ENCODE results near the gene MT1HL1. TPM values are rescaled to one million over a fixed set of nuclear protein-coding genes. Genes with fewer than 3 reads are reported as not detected.

MT1HL1 gene
- total RNA-seq, 1 experiment from 2014 or later: not detected

DNA sequence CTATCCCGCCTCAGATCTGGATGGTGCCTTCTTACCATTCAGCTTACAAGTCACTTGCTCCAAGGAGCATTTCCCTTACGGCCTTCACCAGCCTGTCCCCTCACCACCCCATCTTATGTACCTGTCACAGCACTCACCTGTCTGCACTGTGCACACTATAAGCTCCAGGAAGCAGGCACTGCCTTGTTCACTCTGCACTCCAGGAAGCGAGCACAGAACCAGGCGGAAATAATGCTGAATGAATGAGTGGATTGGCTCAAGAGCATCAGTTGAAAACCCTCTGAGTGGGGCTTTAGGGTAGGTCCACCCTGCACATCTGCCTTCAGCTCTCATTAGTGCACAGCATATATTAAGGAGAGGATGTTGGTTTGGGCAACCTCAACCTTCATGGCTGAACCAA, 28.8 kb upstream of the MT1HL1 start:
- H3K4me1 Mint-ChIP-seq: peaks cover 36% of the 10 kb centered on the region
- H3K4me3 Mint-ChIP-seq: no peak overlapping the region
- TF ChIP-seq ZNF232 (CRISPR knock-in tag; IDR thresholded peaks at IDR 0.05) (no peak), ZNF416 (CRISPR knock-in tag; IDR thresholded peaks at IDR 0.05) (no peak), TCF7 (CRISPR knock-in tag; IDR thresholded peaks at IDR 0.05; ENCODE audit: low read depth) (no peak), ZNF121 (CRISPR knock-in tag; IDR thresholded peaks at IDR 0.05) (no peak), TEAD4 (CRISPR knock-in tag; IDR thresholded peaks at IDR 0.05) (no peak), SOX15 (CRISPR knock-in tag; IDR thresholded peaks at IDR 0.05) (no peak), CBFB (CRISPR knock-in tag; IDR thresholded peaks at IDR 0.05; ENCODE audit: low read depth) (no peak), EMX1 (CRISPR knock-in tag; IDR thresholded peaks at IDR 0.05) (no peak), GABPB1 (CRISPR knock-in tag; IDR thresholded peaks at IDR 0.05) (no peak), NR3C1 (CRISPR knock-in tag; conservative IDR thresholded peaks at IDR 0.05; ENCODE audit: low read depth) (no peak), SMAD3 (CRISPR knock-in tag; IDR thresholded peaks at IDR 0.05; ENCODE audit: borderline replicate concordance) (no peak)
- TF ChIP-seq, protein P1, sequence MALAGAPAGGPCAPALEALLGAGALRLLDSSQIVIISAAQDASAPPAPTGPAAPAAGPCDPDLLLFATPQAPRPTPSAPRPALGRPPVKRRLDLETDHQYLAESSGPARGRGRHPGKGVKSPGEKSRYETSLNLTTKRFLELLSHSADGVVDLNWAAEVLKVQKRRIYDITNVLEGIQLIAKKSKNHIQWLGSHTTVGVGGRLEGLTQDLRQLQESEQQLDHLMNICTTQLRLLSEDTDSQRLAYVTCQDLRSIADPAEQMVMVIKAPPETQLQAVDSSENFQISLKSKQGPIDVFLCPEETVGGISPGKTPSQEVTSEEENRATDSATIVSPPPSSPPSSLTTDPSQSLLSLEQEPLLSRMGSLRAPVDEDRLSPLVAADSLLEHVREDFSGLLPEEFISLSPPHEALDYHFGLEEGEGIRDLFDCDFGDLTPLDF (CRISPR knock-in tag; IDR thresholded peaks at IDR 0.05): no peak
- TF ChIP-seq, protein P2, sequence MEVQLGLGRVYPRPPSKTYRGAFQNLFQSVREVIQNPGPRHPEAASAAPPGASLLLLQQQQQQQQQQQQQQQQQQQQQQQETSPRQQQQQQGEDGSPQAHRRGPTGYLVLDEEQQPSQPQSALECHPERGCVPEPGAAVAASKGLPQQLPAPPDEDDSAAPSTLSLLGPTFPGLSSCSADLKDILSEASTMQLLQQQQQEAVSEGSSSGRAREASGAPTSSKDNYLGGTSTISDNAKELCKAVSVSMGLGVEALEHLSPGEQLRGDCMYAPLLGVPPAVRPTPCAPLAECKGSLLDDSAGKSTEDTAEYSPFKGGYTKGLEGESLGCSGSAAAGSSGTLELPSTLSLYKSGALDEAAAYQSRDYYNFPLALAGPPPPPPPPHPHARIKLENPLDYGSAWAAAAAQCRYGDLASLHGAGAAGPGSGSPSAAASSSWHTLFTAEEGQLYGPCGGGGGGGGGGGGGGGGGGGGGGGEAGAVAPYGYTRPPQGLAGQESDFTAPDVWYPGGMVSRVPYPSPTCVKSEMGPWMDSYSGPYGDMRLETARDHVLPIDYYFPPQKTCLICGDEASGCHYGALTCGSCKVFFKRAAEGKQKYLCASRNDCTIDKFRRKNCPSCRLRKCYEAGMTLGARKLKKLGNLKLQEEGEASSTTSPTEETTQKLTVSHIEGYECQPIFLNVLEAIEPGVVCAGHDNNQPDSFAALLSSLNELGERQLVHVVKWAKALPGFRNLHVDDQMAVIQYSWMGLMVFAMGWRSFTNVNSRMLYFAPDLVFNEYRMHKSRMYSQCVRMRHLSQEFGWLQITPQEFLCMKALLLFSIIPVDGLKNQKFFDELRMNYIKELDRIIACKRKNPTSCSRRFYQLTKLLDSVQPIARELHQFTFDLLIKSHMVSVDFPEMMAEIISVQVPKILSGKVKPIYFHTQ (CRISPR knock-in tag; IDR thresholded peaks at IDR 0.05): no peak
- TF ChIP-seq, protein P3, sequence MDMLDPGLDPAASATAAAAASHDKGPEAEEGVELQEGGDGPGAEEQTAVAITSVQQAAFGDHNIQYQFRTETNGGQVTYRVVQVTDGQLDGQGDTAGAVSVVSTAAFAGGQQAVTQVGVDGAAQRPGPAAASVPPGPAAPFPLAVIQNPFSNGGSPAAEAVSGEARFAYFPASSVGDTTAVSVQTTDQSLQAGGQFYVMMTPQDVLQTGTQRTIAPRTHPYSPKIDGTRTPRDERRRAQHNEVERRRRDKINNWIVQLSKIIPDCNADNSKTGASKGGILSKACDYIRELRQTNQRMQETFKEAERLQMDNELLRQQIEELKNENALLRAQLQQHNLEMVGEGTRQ (CRISPR knock-in tag; IDR thresholded peaks at IDR 0.05): no peak
- TF ChIP-seq, protein P4, sequence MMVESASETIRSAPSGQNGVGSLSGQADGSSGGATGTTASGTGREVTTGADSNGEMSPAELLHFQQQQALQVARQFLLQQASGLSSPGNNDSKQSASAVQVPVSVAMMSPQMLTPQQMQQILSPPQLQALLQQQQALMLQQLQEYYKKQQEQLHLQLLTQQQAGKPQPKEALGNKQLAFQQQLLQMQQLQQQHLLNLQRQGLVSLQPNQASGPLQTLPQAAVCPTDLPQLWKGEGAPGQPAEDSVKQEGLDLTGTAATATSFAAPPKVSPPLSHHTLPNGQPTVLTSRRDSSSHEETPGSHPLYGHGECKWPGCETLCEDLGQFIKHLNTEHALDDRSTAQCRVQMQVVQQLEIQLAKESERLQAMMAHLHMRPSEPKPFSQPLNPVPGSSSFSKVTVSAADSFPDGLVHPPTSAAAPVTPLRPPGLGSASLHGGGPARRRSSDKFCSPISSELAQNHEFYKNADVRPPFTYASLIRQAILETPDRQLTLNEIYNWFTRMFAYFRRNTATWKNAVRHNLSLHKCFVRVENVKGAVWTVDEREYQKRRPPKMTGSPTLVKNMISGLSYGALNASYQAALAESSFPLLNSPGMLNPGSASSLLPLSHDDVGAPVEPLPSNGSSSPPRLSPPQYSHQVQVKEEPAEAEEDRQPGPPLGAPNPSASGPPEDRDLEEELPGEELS (CRISPR knock-in tag; IDR thresholded peaks at IDR 0.05): no peak
- no peak overlapping the region for H3K27ac Mint-ChIP-seq
- ChIA-PET CTCF (interaction anchor here (2.3 kb wide), 1 partner anchor 9 kb away, joined by 16 read pairs; the partner anchor contains the start of gene RYR2), POLR2A (interaction anchor here (1.0 kb wide), 1 partner anchor 10 kb away, joined by 3 read pairs; no protein-coding TSS in a partner anchor)
- DNase-seq (ENCODE audit: low spot score): no peak
- no peaks in the 10 kb centered on the region for H3K36me3 Mint-ChIP-seq
- H3K27me3 Mint-ChIP-seq (ENCODE audit: low read depth): no peaks in the 10 kb centered on the region; the same call in 1 of the 2 replicates
- no peak for ATAC-seq
- H3K9me3 Mint-ChIP-seq: no peaks in the 10 kb centered on the region

DNA sequence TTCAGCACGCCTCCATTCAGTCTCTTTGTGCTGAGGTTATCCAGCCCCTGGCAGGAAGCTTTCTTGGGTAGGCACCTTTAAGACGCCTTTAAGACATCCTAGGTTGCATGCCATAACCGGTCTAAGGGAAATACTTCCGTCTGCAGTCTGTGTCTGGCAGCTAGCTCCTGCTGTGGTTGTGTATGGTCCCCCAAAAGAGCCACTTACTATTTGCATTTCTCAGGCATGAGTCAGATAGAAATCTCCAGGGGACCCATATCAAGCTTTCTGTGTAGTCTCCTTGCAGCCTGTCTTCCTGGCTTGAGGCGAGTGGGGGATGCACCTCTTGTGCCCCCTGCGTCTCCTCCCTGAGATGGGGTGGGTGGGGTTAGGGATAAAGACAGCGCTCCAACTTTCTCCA, 27.8 kb upstream of the MT1HL1 start:
- POLR2A ChIA-PET: interaction anchor here (0.5 kb wide), 1 partner anchor 547 kb away, joined by 3 read pairs; no protein-coding TSS in a partner anchor
- DNase-seq (ENCODE audit: low spot score): no peak
- TF ChIP-seq SMAD3 (CRISPR knock-in tag; IDR thresholded peaks at IDR 0.05; ENCODE audit: borderline replicate concordance) (no peak), FOXJ3 (CRISPR knock-in tag; IDR thresholded peaks at IDR 0.05; ENCODE audit: borderline replicate concordance) (no peak), ESRRA (CRISPR knock-in tag; IDR thresholded peaks at IDR 0.05; ENCODE audit: borderline replicate concordance) (no peak), MXD4 (CRISPR knock-in tag; IDR thresholded peaks at IDR 0.05; ENCODE audit: borderline replicate concordance) (no peak), HMGA2 (CRISPR knock-in tag; IDR thresholded peaks at IDR 0.05) (no peak), ZNF423 (CRISPR knock-in tag; IDR thresholded peaks at IDR 0.05) (peak; percentile 44; the same call in 1 of the 2 replicates), JUN (CRISPR knock-in tag; IDR thresholded peaks at IDR 0.05) (0 out of 2 replicates have a peak, but pooled peaks have one; percentile 52), ZNF671 (CRISPR knock-in tag; IDR thresholded peaks at IDR 0.05) (no peak)
- TF ChIP-seq, protein P5, sequence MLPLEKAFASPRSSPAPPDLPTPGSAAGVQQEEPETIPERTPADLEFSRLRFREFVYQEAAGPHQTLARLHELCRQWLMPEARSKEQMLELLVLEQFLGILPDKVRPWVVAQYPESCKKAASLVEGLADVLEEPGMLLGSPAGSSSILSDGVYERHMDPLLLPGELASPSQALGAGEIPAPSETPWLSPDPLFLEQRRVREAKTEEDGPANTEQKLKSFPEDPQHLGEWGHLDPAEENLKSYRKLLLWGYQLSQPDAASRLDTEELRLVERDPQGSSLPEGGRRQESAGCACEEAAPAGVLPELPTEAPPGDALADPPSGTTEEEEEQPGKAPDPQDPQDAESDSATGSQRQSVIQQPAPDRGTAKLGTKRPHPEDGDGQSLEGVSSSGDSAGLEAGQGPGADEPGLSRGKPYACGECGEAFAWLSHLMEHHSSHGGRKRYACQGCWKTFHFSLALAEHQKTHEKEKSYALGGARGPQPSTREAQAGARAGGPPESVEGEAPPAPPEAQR (CRISPR knock-in tag; IDR thresholded peaks at IDR 0.05): no peak
- TF ChIP-seq, protein P6, sequence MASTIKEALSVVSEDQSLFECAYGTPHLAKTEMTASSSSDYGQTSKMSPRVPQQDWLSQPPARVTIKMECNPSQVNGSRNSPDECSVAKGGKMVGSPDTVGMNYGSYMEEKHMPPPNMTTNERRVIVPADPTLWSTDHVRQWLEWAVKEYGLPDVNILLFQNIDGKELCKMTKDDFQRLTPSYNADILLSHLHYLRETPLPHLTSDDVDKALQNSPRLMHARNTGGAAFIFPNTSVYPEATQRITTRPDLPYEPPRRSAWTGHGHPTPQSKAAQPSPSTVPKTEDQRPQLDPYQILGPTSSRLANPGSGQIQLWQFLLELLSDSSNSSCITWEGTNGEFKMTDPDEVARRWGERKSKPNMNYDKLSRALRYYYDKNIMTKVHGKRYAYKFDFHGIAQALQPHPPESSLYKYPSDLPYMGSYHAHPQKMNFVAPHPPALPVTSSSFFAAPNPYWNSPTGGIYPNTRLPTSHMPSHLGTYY (CRISPR knock-in tag; IDR thresholded peaks at IDR 0.05): no peak
- TF ChIP-seq, protein P7, sequence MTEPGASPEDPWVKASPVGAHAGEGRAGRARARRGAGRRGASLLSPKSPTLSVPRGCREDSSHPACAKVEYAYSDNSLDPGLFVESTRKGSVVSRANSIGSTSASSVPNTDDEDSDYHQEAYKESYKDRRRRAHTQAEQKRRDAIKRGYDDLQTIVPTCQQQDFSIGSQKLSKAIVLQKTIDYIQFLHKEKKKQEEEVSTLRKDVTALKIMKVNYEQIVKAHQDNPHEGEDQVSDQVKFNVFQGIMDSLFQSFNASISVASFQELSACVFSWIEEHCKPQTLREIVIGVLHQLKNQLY (CRISPR knock-in tag; IDR thresholded peaks at IDR 0.05): no peak

More for the DNA sequence above, 27.8 kb upstream of the MT1HL1 start:
- Mint-ChIP-seq H3K4me1 (peaks cover 44% of the 10 kb centered on the region), H3K27me3 (ENCODE audit: low read depth) (no peaks in the 10 kb centered on the region; the same call in 1 of the 2 replicates), H3K4me3 (peak overlapping the region; percentile 10; the same call in 1 of the 2 replicates), H3K36me3 (no peaks in the 10 kb centered on the region), H3K27ac (no peak overlapping the region; the same call in 1 of the 2 replicates), H3K9me3 (no peaks in the 10 kb centered on the region)
- peak; percentile 90 for ATAC-seq
- CTCF ChIA-PET: interaction anchor here (0.7 to 2.3 kb wide), 3 partner anchors 10 to 423 kb away, joined by 4 to 16 read pairs (median 4); partner anchors contain the start of gene RYR2
